ENCODE data around the gene LMAN2L. TPM values are rescaled to one million over a fixed set of nuclear protein-coding genes. Genes with fewer than 3 reads are reported as not detected.

The LMAN2L gene
- total and polyA plus RNA-seq, 2 donors (not counting 1 experiment from before 2014, with no cell fraction given), result 5.7 to 10.7 TPM

DNA sequence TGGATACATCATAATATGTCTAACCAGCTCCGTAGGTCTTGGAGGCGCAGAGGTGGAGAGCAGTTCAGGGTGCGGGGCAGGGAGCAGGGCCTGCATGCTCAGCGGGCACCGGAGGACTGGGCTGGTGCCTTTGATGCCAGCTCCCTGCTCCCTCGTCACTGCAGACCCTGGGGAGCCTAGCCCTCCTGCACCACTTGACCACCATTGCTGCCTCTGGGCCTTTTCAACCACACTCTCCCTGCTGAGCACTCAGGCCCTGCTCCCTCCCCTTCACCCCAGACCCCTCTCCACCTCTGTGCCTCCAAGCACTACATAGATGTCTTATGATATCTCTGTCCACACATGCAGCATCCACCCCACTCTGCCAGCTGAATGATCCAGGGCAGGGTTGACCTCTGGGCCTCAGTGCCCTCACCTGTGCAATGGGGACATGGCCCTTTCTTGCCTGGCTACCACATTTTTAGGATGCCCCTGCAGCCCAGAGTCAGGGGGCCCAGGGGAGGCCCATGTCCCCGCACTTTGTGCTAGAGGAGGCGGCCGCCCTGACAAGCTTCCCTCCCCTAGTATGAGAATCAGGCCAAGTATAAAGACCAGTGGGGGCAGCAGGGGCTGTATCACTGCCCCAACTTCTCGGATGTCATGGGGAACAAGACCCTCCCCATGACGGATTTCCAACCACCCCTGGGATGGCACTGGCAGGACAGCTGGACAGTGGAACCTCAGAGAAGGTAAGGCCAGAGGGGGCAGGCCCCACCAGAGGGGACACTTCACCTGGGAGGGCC, 51.0 kb downstream of the LMAN2L start:
- no peak overlapping the region for H3K27ac Mint-ChIP-seq
- Histone ChIP-seq H3K4me1 (ENCODE audit: control insufficient read depth in 2 of 2, insufficient read depth in 2 of 2, low read length in 2 of 2) (no peaks in the 10 kb centered on the region), H3K4me3 (ENCODE audit: control extremely low read depth in 1 of 5, extremely low read depth in 1 of 5, insufficient read depth in 1 of 5, low read depth in 2 of 5, low read length in 4 of 5) (no peak overlapping the region), H3K9ac (ENCODE audit: low read length) (no peak overlapping the region), H3K79me2 (ENCODE audit: control insufficient read depth, insufficient read depth, low read length) (no peaks in the 10 kb centered on the region), H3K4me2 (replicated peaks; ENCODE audit: low read depth, low read length, poor library complexity, severe bottlenecking) (no peak overlapping the region), H3K36me3 (replicated peaks in 1 of 2; ENCODE audit: control extremely low read depth in 1 of 2, control insufficient read depth in 1 of 2, extremely low read depth in 1 of 2, insufficient read depth in 2 of 2, low read length in 1 of 2) (no peaks in the 10 kb centered on the region), H2AFZ (ENCODE audit: insufficient read depth, low read depth, low read length, poor library complexity, severe bottlenecking) (no peak overlapping the region), H3K27me3 (replicated peaks in 1 of 4; ENCODE audit: control extremely low read depth in 1 of 4, control insufficient read depth in 3 of 4, insufficient read depth in 4 of 4, low read length in 3 of 4) (peaks cover 0 to 2% (median 0%) of the 10 kb centered on the region in 4 experiments), H4K20me1 (ENCODE audit: control insufficient read depth, insufficient read depth, low read length, poor library complexity, severe bottlenecking) (no peaks in the 10 kb centered on the region), H3K9me3 (ENCODE audit: control extremely low read depth in 1 of 3, control insufficient read depth in 2 of 3, insufficient read depth in 1 of 3, low read length in 2 of 3) (no peaks in the 10 kb centered on the region), H3K27ac (ENCODE audit: low read length in 2 of 2) (no peak overlapping the region)
- DNase-seq, result no peak
- no peak overlapping the region for H3K4me3 Mint-ChIP-seq
- intact Hi-C loops (cut with micrococcal nuclease), result no loop called here
- TF ChIP-seq EZH2 (IDR thresholded peaks at IDR 0.05; ENCODE audit: borderline replicate concordance, insufficient read depth, low read depth, low read length, poor library complexity, severe bottlenecking), result no peak
- TF ChIP-seq, protein P1, sequence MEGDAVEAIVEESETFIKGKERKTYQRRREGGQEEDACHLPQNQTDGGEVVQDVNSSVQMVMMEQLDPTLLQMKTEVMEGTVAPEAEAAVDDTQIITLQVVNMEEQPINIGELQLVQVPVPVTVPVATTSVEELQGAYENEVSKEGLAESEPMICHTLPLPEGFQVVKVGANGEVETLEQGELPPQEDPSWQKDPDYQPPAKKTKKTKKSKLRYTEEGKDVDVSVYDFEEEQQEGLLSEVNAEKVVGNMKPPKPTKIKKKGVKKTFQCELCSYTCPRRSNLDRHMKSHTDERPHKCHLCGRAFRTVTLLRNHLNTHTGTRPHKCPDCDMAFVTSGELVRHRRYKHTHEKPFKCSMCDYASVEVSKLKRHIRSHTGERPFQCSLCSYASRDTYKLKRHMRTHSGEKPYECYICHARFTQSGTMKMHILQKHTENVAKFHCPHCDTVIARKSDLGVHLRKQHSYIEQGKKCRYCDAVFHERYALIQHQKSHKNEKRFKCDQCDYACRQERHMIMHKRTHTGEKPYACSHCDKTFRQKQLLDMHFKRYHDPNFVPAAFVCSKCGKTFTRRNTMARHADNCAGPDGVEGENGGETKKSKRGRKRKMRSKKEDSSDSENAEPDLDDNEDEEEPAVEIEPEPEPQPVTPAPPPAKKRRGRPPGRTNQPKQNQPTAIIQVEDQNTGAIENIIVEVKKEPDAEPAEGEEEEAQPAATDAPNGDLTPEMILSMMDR (IDR thresholded peaks at IDR 0.05), result no peak
- H3K9me3 Mint-ChIP-seq (ENCODE audit: insufficient read depth), result no peaks in the 10 kb centered on the region
- POLR2A ChIA-PET, result no interaction called here
- no peak for ATAC-seq (ENCODE audit: low read depth)
- WGBS (ENCODE audit: insufficient coverage), result 93% methylated on average over 9 of the region's 11 CpGs
- CTCF ChIA-PET, result interaction anchor here (1.4 kb wide), 1 partner anchor 9 kb away, joined by 3 read pairs; no protein-coding TSS in a partner anchor
- H3K27me3 Mint-ChIP-seq, result peaks cover 12% of the 10 kb centered on the region
- no peaks in the 10 kb centered on the region for H3K4me1 Mint-ChIP-seq

All from B cell (primary cell).